Ascending aorta (tissue), 2 donors: ENCODE results near the gene SAAL1. TPM values are rescaled to one million over a fixed set of nuclear protein-coding genes. Genes with fewer than 3 reads are reported as not detected.

Experiments
- DNase-seq, 2 donors: peaks; one replicate each; pipeline ENCODE4 v3.0.0-alpha.2; 2019; ENCODE audit warnings: low spot score in 2 of 2
- H3K27ac ChIP-seq, 2 donors: fragments of 200-600 bp; sonication (generic); one replicate each; pipeline ENCODE4 v1.5.1; 2016 to 2017; ENCODE audit warnings: mild to moderate bottlenecking in 1 of 2
- H3K27me3 ChIP-seq: fragments of 200-600 bp; sonication (generic); one replicate; pipeline ENCODE4 v1.5.1; 2017
- H3K36me3 ChIP-seq, 2 donors: fragments of 200-600 bp; sonication (generic); one replicate each; pipeline ENCODE4 v1.5.1; 2016
- H3K4me1 ChIP-seq, 2 donors: fragments of 200-600 bp; sonication (generic); one replicate each; pipeline ENCODE4 v1.5.1; 2016 to 2017; ENCODE audit warnings: mild to moderate bottlenecking in 1 of 2
- H3K4me3 ChIP-seq, 2 donors: fragments of 200-600 bp; sonication (generic); one replicate each; pipeline ENCODE4 v1.5.1; 2016 to 2017; ENCODE audit warnings: mild to moderate bottlenecking in 1 of 2
- H3K9me3 ChIP-seq, 2 donors: fragments of 200-600 bp; sonication (generic); one replicate each; pipeline ENCODE4 v1.5.1; 2016
- CTCF ChIP-seq, 3 experiments: fragments of 200-600 bp in 2 of 3; fragments of 450-650 bp in 1 of 3; sonication (generic) in 2 of 3; IDR thresholded peaks; one replicate each; pipeline ENCODE4 v1.5.1; 2016 to 2019; ENCODE audit warnings: antibody characterized with exemption in 3 of 3, mild to moderate bottlenecking in 1 of 3, moderate library complexity in 1 of 3
- intact Hi-C: fragments of 100-400 bp; cut with DNase I; formaldehyde crosslinking; loops from one replicate; pipeline ENCODE4 v1.15.1; 2023
- total RNA-seq: library from RNA; depleted of rRNA; stranded (reverse); fragments of >200 nt; gene quantifications from one replicate; pipeline ENCODE4 v1.1.0, GENCODE V29; 2016

The SAAL1 gene
- total RNA-seq, 1 donor from 2014 or later = 29.1 TPM

- no peaks in the 10 kb centered on the region for H3K27me3 ChIP-seq
Measured at GRCh38 chr11:18061351-18061750, 44.5 kb downstream of the SAAL1 start.

GRCh38 chr11:18056561-18057181, 49.2 kb downstream of the SAAL1 start:
- Histone ChIP-seq H3K36me3 (no peaks in the 10 kb centered on the region), H3K4me3 (peak overlapping the region in 1 of 2 donors; percentile 16), H3K4me1 (peaks cover 0 to 7% of the 10 kb centered on the region in 2 donors), H3K27ac (peak overlapping the region; percentile 60 to 69), H3K9me3 (no peaks in the 10 kb centered on the region), H3K27me3 (no peaks in the 10 kb centered on the region)
- intact Hi-C loops = no loop called here
- TF ChIP-seq CTCF (IDR thresholded peaks at IDR 0.05) = no peak
- DNase-seq = no peak

More at GRCh38 chr11:18061351-18061750, 44.5 kb downstream of the SAAL1 start:
- DNase-seq = no peak
- H3K4me1 ChIP-seq = peaks cover 0 to 7% of the 10 kb centered on the region in 2 donors
- H3K36me3 ChIP-seq = no peaks in the 10 kb centered on the region
- no peak for TF ChIP-seq CTCF (IDR thresholded peaks at IDR 0.05)
- H3K4me3 ChIP-seq = no peak overlapping the region
- H3K27ac ChIP-seq = no peak overlapping the region
- no peaks in the 10 kb centered on the region for H3K9me3 ChIP-seq
- intact Hi-C loops = no loop called here

GRCh38 chr11:18054511-18055103, 51.3 kb downstream of the SAAL1 start:
- Histone ChIP-seq H3K9me3 (no peaks in the 10 kb centered on the region), H3K4me1 (peaks cover 0 to 7% of the 10 kb centered on the region in 2 donors), H3K4me3 (no peak overlapping the region), H3K36me3 (no peaks in the 10 kb centered on the region), H3K27ac (no peak overlapping the region), H3K27me3 (no peaks in the 10 kb centered on the region)
- TF ChIP-seq CTCF (IDR thresholded peaks at IDR 0.05) = no peak
- DNase-seq = no peak
- intact Hi-C loops = no loop called here

- Histone ChIP-seq H3K4me1 (no peaks in the 10 kb centered on the region), H3K27me3 (no peaks in the 10 kb centered on the region), H3K9me3 (no peaks in the 10 kb centered on the region), H3K36me3 (no peaks in the 10 kb centered on the region), H3K4me3 (no peak overlapping the region), H3K27ac (no peak overlapping the region)
- DNase-seq = no peak
- intact Hi-C loops = no loop called here
- TF ChIP-seq CTCF (IDR thresholded peaks at IDR 0.05) = no peak
Measured at GRCh38 chr11:18050848-18051247, 55.0 kb downstream of the SAAL1 start.

GRCh38 chr11:18046116-18046777, 59.6 kb downstream of the SAAL1 start, which contains the start of gene TPH1:
TSS of gene TPH1 (minus strand) at chr11:18046269. CDS start at chr11:18040762, 5,507 bp downstream.
- H3K4me3 ChIP-seq = peak within 1 kb of the TSS; percentile 48 to 67
- peak within 1 kb of the TSS; percentile 77 to 80 for H3K27ac ChIP-seq
- H3K4me1 ChIP-seq = no peaks in the 10 kb centered on the region
- no peaks in the 10 kb centered on the region for H3K9me3 ChIP-seq
- DNase-seq = peak; percentile 12 to 83
- H3K36me3 ChIP-seq = no peaks in the 10 kb centered on the region
- intact Hi-C loops = loop anchor here (5.0 kb wide), 1 partner anchor 61 kb away; the partner anchor contains the start of gene SAAL1
- no peak for TF ChIP-seq CTCF (IDR thresholded peaks at IDR 0.05)
- H3K27me3 ChIP-seq = no peaks in the 10 kb centered on the region
